ENCODE measurements around the gene CENPN. TPM values are rescaled to one million over a fixed set of nuclear protein-coding genes. Genes with fewer than 3 reads are reported as not detected.

The CENPN gene
- total and polyA plus RNA-seq, 2 of the 13 experiments (the other 11 are each of a cell fraction or from before 2014, with no cell fraction given), result 29.7 to 129 TPM

GRCh38 chr16:81035975-81036750 is 29.1 kb downstream of the CENPN start (continued):
- TF ChIP-seq ZNF362 (CRISPR knock-in tag; IDR thresholded peaks at IDR 0.05; ENCODE audit: borderline replicate concordance), result no peak
- peak in 1 of 2 experiments; percentile 5; a peak in 1 of 4 replicates for TF ChIP-seq HMGXB4 (CRISPR knock-in tag; IDR thresholded peaks at IDR 0.05; ENCODE audit: borderline replicate concordance in 1 of 2, low read depth in 1 of 2)
- TF ChIP-seq TBX2 (CRISPR knock-in tag; IDR thresholded peaks at IDR 0.05; ENCODE audit: borderline replicate concordance), result 0 out of 2 replicates have a peak, but pooled peaks have one; percentile 7
- TF ChIP-seq STAT6 (CRISPR knock-in tag; IDR thresholded peaks at IDR 0.05; ENCODE audit: borderline replicate concordance), result no peak
- no peak for TF ChIP-seq SUZ12 (IDR thresholded peaks at IDR 0.05; ENCODE audit: low read depth, low read length)
- 0 out of 2 replicates have a peak, but pooled peaks have one; percentile 2 for TF ChIP-seq TAF1 (CRISPR knock-in tag; IDR thresholded peaks at IDR 0.05)
- no peak for TF ChIP-seq SALL1 (CRISPR knock-in tag; IDR thresholded peaks at IDR 0.05)
- TF ChIP-seq ZNF335 (CRISPR knock-in tag; IDR thresholded peaks at IDR 0.05), result no peak
- 0 out of 2 replicates have a peak, but pooled peaks have one; percentile 12 for TF ChIP-seq SNAI1 (CRISPR knock-in tag; IDR thresholded peaks at IDR 0.05; ENCODE audit: borderline replicate concordance)
- TF ChIP-seq ZSCAN21 (CRISPR knock-in tag; IDR thresholded peaks at IDR 0.05; ENCODE audit: borderline replicate concordance), result peak; percentile 66; the same call in 1 of the 2 replicates
- TF ChIP-seq CEBPB (IDR thresholded peaks at IDR 0.05; ENCODE audit: borderline replicate concordance, low read depth, low read length), result peak; percentile 21; the same call in 1 of the 2 replicates
- no peak for TF ChIP-seq FOXA1 (IDR thresholded peaks at IDR 0.05)
- TF ChIP-seq FOXA1 (CRISPR knock-in tag; IDR thresholded peaks at IDR 0.05), result no peak
- TF ChIP-seq GATAD1 (CRISPR knock-in tag; IDR thresholded peaks at IDR 0.05), result 0 out of 2 replicates have a peak, but pooled peaks have one; percentile 11
- peak; percentile 38; the same call in 1 of the 2 replicates for TF ChIP-seq KDM5A (IDR thresholded peaks at IDR 0.05; ENCODE audit: borderline replicate concordance, low read length)
- no peak for TF ChIP-seq ATF4 (CRISPR knock-in tag; IDR thresholded peaks at IDR 0.05)
- TF ChIP-seq TBL1XR1 (IDR thresholded peaks at IDR 0.05; ENCODE audit: borderline replicate concordance, low read length, partially characterized antibody), result no peak
- 0 out of 2 replicates have a peak, but pooled peaks have one; percentile 57 for TF ChIP-seq NRL (CRISPR knock-in tag; IDR thresholded peaks at IDR 0.05; ENCODE audit: borderline replicate concordance)

All from HepG2 (cell line).